Stimulated activated CD4-positive, alpha-beta T cell treated with anti-CD3 and anti-CD28 coated beads, TNF-alpha, amount 100 ng/mL, for 24 hours (primary cell): ENCODE results near the gene DUS1L.

Experiments
- DNase-seq, 3 experiments: peaks; one replicate each; pipeline ENCODE4 v3.0.0-alpha.2; 2020; ENCODE audit warnings: low read depth in 3 of 3

DUS1L gene

GRCh38 chr17:82065638-82066303 lies at the start of gene DUS1L:
Gene DUS1L (minus strand): TSS chr17:82065804. CDS start chr17:82065059, 745 bp downstream.
- peak; percentile 51 to 60 (median 53) for DNase-seq

DNA sequence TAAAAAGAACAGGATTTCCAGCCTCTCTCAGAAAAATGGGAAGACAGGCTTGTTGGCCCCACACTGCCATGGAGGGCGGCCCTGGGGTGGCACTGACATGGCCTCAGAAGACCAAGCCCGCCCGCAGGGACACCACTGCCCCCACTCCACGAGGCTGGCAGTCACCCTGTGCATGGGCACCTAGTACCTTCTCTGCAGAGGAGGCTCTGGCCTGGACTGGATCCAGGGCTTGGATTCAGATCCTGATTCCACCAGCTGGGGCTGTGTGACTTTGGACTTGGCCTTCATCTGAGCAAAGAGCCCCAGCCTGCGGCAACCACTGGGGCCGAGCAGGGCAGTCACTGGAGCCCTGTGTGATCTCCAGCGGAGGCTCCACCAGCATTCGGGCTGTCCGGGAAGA lies 49.3 kb upstream of the DUS1L start:
- DNase-seq, result no peak

DNA sequence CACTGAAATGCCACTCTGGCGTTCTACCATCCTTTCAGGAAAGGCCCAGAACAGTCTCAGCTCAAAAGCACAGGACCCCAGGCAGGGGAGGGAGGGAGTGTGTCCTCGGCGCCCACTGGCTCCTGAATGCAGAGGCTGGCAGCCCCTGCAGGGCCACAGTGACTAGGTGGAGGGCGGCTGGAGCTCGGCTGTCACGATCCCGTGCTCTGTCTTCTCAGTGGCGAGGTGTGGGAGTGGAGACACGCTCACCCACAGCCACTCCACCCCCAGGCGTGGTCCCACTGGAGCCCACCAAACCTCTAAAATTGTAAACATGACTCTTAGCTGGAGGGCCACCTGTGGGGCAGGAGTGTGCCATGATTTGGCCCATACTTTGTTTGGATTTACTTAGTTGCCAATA lies 48.8 kb upstream of the DUS1L start:
- no peak for DNase-seq

DNA sequence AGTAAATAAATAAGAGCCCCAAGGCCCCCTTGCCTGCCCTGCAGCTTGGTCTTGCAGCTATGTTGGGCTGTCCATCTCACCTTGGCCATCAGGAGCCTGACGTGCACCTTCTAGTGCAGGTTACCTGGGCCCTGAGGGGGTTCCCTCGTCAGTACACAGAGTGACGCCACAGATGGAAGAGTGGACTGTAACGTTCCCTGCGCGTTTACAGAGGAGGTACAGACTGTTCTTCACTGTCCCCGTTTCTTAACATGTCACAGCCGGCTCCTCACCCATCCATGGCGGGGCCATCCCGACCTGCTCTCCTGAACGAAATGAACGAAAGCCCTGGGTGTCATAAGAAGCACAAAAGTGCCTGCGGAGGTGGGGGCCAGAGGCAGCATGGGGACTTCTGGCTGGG lies 48.3 kb upstream of the DUS1L start:
- no peak for DNase-seq

DNA sequence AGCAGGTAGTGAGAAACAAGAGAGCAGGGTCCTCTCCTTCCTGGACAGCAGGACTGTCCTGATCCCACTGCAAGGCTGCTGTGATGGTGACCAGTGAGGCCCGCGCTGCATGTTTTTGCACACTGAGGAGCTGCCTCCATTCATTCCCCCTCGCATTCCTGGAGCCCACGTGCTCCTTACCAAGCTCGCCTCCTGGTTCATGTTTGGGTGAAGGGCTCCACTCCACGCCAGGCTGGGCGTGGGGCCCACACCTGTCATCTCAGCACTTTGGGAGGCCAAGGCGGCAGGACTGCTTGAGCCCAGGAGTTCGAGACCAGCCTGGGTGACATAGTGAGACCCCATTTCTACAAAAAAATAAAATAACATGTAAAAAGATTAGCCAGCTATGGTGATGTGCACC lies 47.8 kb upstream of the DUS1L start:
- no peak for DNase-seq

- DNase-seq, result no peak
These were observed 47.3 kb upstream of the DUS1L start for GRCh38 chr17:82112914-82113311.

GRCh38 chr17:82112181-82112913 lies 46.7 kb upstream of the DUS1L start:
- no peak for DNase-seq

DNA sequence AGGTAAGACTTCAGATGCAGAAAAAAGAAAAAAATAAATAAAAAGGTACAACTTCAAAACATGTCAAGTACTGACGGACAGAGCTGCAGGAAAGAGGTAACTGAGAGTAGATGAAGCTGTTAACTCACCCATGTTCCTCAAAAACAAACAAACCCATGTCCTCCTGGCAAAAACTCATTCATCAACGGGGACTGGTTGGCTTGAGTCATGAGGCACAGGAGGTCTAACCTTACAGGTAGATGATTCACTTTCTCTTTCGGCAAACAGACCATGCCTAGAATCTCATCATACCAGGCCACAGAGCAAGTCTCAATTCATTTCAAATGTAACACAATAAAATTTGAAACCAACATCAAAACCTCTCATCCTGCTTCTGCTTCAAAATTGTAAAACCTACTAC lies 44.7 kb upstream of the DUS1L start:
- no peak for DNase-seq

DNA sequence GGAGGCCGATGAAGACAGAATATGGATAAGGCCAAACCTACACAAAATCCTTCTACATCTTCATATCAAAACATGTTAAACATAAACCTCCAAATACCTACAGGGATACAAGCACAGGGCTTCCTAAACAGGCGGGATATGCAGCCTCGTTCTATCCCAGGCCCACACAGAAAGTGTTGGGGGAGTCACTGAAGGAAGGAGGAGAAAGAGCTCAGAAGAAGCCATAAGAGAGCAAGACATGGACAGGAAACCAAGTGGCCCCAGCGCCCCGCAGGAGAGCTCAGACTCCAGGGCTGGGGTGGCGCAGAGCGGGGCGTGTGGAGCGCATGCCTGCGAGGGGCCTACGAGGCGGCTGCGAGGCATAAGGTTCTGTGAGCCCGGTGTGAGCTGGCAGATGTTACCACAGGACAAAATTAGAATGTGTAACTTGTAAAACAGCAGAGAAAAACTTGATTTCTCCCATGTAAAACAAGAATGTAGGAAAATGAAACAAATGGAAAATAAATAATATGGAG lies 43.4 kb upstream of the DUS1L start:
- no peak for DNase-seq

DNA sequence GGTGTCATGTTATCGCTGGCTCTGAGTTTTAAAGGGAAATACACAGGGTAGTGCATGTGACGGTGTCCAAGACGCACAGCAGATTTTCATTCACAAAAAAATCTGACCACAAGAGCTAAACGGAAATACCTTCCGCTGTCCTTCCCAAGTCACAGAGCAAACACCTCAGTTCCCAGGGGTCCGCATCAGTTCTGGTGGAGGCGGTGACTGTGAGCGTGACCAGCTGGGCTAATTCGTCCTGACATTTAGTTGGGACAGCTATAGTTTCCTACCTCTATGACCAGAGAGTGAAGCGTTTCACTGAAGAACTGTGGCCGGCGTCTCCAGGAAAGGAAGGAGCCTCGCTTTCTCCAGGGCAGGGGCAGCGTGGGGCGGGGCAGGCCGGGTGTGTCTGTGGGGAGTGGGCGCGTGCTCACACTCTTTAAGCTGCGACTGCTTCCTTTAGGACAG lies 42.9 kb upstream of the DUS1L start:
- DNase-seq, result no peak

- no peak for DNase-seq
These were observed 42.4 kb upstream of the DUS1L start for GRCh38 chr17:82108038-82108437.

GRCh38 chr17:82107341-82107860 lies 41.8 kb upstream of the DUS1L start:
- DNase-seq, result no peak

DNA sequence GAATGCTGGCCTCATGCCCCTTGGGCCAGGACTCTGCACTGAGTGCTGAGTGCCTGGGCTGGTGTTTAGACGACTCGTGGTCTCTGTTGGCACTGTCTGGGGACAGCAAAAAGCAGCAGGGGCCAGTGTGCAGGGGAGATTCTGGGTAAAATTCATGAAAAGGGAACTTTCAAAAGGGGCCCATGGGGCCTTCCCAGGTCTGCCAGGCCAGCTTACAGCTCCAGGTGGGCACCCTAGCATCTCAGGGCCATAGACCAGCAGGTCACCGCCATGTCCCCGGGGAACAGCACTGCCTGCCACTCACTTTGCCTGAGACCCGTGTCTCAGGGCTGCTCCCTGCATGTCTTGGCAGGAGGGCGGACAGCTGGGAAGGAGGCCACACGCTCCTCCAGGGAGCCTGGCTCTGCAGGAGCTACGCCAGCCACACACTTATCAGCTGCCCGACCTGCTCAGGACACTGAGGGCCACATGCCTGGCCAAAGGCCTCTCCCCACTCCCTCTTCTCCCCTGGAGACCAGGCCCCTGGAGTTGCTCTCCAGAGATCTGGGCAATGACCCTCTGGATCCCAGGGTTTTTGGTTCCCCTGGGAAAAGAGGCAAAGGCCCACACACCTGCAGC lies 41.2 kb upstream of the DUS1L start:
- DNase-seq, result no peak

GRCh38 chr17:82105882-82106687 lies 40.5 kb upstream of the DUS1L start:
- DNase-seq, result peak in 2 of 3 experiments; percentile 34 to 73

DNA sequence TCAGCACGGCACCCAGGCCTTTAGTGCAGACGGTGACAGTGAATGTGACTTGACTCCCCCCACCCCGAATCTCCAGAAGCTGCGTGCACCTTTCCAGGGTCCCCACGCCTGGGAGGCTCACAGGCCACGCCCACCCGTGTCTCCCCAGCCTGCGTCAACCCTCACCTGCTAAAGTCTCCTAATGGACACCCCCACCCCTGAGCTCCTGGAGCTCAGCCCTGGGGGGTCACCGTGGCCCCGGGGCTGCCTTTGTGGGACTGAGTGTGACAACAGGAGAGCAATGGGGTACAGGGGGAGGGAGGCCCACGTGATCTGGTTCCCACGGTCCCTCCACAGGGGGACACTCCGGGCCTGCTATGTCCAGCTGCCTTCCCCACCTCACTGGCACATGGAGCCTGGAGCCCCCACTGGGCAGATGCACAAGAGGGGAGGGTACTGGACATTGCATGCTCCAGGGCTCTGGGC lies 39.8 kb upstream of the DUS1L start:
- no peak for DNase-seq

DNA sequence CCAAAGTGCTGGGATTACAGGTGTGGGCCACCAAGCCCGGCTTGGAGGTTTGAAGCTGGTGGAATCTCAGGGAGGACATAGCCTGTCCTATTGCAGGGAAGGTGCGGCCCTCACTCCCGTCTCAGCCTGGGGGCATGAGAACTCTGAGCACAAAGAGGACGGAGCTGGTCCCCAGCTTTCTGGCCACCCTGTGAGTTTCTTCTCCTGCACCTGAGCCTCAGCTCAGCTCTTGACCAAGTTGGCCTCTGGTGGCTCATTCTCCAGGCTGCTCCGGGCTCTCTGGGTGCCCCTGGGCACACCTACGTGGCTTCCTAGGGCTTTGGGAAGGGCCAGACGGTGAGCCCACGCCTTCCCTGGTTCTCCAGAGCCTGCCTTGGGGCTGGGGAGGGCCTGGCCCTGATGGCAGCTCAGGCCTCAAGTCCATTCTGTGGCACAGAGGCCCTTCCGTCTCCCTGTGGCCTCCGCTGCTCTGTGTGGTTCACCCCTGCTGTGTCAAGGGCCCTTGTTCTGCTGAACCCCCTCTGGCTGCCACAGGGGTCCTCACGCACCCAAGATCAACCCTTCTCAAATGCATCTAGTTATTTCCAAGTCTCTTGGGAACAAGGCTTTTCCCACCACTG lies 39.3 kb upstream of the DUS1L start:
- DNase-seq, result no peak

DNA sequence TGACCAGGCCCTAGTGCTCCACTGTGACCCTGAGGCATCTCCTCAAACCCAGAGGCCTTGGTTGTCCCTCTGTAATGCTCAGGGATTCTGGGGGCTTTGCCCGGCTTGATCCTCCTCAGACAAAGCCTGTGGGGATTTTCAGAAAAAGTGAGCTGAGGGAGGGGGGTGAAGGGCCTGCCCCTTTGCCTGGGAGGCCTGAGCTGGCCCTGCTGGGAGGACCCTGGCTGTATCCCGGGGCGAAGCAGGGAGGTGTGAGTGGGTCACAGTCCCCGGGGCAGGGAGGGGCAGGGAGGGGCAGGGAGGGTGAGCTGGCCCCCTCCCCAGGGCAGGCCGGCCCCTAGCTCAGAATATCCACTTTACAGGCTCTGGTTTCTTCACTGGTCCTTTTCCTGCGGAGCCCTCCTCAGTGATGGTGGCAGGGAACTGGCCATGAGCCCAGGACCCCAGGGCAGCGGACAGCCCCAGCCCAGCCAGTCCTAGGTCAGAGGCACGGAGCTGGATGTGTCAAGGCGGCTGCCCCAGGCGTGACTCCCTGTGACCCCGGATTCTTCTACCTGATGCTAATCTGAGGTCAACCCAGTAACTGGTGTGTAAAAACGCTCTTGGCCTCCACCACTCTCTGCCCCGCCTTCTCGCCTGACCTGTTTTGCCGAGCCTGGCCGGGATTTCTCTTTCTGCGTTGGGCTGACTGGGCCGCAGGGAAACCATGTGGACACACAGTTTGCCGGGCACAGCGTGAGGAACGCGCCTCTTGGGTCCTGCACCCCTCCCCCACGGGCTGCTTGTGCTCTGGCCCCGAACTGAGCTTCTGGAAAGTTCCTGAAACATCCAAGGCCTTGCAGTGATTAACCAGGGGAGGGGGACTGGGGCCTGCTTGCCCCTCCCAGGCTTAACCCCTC lies 38.2 kb upstream of the DUS1L start:
- DNase-seq, result no peak

DNA sequence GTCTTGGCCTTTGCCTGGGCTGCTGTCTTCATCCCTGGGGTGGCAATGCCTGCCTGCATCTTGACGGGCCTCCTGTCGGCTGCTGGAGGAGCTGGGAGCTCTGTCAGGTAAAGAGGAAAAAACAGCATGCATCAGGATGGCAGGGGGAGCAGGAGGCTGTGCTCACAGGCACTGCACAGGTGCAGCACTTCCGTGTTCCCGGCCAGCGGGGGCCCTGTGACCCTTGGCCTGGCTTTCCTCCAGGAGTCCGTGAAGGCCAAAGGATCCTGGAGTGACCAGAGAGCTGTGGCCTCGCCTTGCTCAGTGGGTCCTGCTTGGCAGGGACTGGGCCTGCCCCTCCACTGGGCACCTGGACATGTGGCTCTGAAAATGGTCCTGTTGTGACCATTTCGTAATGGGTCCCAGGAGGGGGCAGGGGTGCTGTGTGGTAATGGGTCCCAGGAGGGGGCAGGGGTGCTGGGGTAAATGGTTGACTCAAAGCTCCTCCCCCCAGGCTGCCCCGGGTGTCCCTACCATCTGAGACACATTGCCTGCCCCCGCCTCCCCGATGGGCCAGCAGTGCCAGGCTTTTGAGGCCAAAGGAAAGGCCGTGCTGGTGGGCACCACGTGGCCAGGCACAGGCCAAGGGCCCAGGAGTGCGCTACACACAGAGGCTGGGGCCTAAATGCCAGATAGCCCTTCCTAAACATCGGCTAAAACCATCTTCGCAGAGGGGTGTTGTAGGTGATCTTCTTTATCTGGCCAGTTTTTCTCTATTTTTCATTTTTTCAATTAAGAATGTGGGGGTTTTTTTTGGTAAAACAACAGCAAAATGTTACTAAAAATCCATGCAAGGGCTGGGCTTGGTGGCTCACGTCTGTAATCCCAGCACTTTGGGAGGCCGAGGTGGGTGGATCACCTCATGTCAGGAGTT lies 36.4 kb upstream of the DUS1L start:
- DNase-seq, result no peak

DNA sequence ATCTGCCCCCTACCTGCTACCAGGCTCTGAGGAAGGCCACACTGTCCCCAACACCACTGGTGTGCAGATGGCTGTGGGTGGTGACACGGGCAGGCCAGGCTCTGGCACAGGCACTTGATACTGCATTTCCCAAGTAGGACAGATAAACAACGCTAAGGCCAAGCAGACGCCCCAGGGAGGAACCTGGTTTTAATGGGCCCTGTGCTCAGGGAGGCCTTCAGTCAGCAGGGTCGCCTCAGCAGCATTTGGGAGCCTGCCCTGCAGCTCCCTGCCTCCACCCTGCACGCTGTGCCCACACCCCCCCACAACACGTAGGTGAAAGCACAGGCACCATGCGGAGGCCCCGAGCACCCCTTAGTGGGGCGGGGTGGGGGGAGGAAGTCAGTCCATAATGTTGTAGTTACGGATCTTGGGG lies 35.7 kb upstream of the DUS1L start:
- DNase-seq, result no peak
